ENCODE results near the gene LAP3.
"Not testable (repeated sequence)": the region's sequence is repeated elsewhere in the genome, so short reads cannot be mapped to it uniquely, and the experiment has no call there.

Gene LAP3

GRCh38 chr4:17576932-17577664, at the start of gene LAP3:
TSS of gene LAP3 (plus strand) at chr4:17577198. CDS start at chr4:17577466, 268 bp downstream.
- DNase-seq: peak; percentile 98 to 99

DNA sequence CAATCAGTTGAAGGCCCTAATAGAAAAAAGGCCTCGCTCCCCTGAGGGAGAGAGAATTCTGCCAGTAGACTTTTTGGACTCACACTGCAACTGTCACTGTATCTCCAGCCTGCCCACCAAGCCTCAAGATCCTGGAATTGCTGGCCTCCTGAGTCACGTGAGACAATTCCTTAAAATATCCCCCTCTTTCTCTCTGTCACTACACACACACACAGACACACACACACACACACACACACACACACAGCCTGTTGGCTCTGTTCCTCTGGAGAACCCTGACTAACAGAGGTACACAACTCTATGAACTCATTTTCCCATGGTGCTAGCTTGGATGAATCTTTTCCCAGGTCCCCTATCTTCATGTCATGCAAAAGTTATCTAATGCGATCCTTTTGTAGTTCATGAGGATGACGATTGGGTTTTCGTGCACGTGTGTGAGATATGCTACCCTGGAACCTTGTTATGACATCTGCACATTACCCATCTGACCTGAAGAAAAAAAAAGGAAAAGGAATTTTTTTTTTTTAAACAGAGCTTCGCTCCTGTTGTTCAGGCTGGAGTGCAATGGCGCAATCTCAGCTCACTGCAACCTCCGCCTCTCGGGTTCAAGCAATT, 48.3 kb upstream of the LAP3 start:
- no peak for DNase-seq

- no peak for DNase-seq
These were observed 45.3 kb upstream of the LAP3 start for GRCh38 chr4:17531538-17532285.

DNA sequence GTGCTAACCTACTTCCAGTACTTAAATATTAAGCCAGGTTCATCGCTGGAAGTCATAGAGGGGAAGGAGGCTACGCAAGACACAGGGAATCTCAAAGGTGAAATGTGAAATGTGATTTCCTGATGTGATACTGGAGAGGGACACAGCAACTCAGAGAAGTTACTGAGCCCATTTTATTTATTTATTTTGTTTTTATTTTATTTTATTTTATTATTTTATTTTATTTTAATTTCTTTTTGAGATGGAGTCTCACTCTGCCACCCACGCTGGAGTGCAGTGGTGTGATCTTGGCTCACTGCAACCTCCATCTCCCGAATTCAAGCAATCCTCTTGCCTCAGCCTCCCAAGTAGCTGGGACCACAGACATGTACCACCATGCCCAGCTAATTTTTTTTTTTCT, 42.3 kb upstream of the LAP3 start:
- no peak for DNase-seq

GRCh38 chr4:17535242-17535641, 41.8 kb upstream of the LAP3 start:
- DNase-seq: no peak

- no peak for DNase-seq
These were observed 41.1 kb upstream of the LAP3 start for GRCh38 chr4:17535906-17536305.

GRCh38 chr4:17537060-17537459, 39.9 kb upstream of the LAP3 start:
- DNase-seq: not testable (repeated sequence)

DNA sequence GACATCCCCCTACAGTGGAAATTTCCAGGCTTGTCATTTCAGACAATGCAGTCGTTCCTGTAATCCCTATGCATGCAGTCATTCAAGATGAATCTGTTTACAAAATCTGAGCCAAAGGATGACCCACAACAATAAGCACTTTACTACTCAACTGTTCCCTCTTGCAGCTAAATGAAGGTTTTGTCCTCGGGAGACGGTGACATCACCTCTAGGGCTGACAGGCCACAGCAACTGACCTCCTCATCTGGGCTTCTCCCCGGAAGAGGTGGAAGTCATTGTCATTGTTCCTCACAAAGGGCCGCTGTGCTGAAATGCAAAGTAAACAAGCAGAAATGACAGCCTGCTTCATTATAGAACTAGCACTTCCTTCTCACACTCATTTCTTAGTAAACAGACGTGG, 32.8 kb upstream of the LAP3 start:
- DNase-seq: no peak

GRCh38 chr4:17544831-17545234, 32.2 kb upstream of the LAP3 start:
- no peak for DNase-seq

DNA sequence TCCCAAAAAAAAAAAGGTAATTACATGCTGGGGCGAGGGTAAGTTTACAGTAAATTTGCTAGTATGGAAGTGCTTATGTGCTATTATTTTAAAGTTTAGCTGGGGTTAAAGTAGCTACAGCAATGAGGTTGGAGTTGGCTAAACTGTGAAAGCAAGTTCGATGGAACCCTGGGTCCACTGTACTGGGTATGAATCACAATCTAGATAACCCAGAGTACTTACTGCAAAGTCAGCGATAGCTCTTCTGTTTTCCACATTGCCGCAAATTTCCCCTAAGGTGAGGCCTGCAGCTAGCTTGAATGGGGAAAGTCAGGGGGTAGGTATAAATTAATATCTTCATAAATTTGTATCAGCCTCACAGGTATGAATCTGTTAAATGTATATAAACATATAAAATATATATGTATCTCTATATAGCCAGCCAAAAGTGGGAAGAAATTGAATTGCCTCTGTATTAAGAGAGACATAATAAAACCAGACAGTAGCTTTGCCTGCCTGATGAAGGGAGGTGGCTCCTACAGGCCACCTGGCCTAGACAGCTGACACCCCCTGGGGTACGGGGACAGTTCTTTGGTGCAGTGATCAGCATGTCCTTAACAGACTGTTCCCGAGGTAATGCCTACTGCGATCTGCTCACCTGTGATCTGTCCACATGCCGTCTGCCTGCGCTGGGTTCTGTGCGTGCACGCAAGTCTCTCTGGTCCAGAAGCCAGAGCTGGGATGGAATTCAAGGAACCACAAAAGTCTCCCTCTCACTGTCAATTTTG, 31.4 kb upstream of the LAP3 start:
- DNase-seq: no peak

DNA sequence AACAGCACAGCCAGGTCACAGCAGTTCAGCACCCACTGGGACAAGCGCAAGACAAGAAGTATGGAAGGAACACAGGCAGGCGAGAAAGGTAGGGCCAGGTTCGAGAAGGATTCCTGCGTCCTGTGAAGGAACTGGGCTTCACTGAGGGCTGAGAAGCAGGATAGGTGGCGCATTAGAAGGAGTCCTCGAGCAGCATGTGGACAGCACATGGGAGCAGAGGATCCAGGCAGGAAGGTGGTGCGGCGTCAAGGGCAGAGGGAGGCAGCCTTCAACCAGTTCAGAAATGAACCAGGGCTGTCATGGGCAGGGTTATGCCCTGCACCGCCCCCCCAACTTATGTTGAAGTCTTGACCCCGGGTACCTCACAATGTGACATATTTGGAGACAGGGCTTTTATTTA, 30.8 kb upstream of the LAP3 start:
- no peak for DNase-seq

- no peak for DNase-seq
These were observed 30.3 kb upstream of the LAP3 start for GRCh38 chr4:17546678-17547077.

GRCh38 chr4:17550549-17550948, 26.4 kb upstream of the LAP3 start:
- no peak for DNase-seq

- DNase-seq: no peak
These were observed 24.6 kb upstream of the LAP3 start for GRCh38 chr4:17552427-17552826.

DNA sequence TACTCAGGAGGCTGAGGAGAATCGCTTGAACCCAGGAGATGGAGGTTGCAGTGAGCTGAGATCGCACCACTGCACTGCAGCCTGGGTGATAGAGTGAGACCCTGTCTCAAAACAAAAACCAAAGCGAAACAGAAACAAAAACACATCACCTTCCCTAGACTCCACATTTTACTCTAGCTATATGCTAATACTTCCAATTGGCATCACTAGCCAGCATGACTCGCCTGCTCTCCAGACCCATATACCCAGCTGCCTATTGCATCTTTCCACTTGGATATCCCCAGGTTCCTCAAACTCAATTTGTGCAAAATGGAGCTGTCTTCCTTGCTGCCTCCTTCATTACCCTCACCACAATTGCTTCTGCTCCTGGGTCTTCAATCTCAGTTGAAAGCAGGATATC, 22.4 kb upstream of the LAP3 start:
- DNase-seq: no peak

DNA sequence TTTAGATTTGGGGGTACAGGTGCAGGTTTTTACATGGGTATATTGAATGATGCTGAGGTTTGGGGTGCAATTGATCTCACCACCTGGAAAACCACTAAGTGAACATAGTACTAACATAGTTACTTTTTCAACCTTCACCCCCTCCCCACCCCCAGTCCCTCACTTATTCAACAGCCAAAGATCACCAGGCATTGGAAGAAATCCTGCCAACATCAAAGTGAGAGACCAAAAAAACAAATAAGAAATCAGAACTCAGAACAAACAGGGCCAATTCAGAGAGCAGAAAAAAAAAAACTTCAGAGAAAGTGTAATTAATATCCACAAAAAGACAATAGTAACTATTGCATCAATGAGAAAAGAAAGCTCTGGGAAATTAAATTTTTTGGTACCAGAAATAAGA, 20.5 kb upstream of the LAP3 start:
- DNase-seq: no peak

GRCh38 chr4:17557880-17558279, 19.1 kb upstream of the LAP3 start:
- no peak for DNase-seq

DNA sequence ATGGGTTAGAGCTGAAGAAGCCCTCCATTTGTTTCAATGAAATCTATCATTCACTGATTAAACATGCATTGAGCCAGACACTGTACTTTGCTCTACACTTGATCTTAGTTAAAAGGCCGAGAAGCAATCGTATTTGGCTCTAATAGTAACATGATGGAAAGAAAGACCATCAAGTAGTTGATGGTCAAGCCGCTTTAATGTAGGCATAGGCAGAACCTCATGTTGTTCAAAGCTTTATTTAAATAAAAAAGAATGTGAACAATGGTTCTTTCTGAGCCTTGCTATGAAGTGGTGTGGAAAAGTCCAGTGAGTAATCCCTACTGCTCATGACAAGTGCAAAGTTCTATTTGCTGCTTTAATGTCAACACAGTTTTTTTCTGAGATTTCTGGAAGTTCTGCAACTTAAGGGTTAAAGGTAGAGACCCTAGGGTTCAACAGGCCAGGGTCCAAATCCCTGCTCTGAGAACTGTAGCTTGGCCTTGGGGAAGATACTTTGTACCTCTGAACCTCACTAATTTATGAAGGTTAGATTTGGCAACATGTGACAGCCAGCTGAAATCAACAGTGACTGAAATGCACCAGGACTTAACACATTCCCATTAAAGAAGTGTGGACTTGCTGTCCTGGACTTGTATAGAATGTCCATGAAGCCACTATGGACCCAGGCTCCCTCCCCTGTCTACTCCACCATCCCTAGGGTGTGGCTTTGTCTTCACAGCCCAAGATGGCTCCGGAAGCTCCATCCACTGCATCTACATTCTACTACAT, 17.9 kb upstream of the LAP3 start:
- no peak for DNase-seq

- no peak for DNase-seq
These were observed 17.3 kb upstream of the LAP3 start for GRCh38 chr4:17559709-17560048.

GRCh38 chr4:17560065-17560673, 16.8 kb upstream of the LAP3 start:
- no peak for DNase-seq

- DNase-seq: peak in 1 of 2 experiments; percentile 6
These were observed 15.6 kb upstream of the LAP3 start for GRCh38 chr4:17561195-17561909.
